NB4 (cell line): ENCODE data around the gene CST4.

ENCODE experiments used
- MYC ChIP-seq: IDR thresholded peaks from 2 replicates; pipeline ENCODE4 v1.6.1; 2011; ENCODE audit warnings: low read depth, low read length
- POLR2A ChIP-seq: IDR thresholded peaks from 2 replicates; pipeline ENCODE4 v1.6.1; 2011; ENCODE audit warnings: mild to moderate bottlenecking; ENCODE audit not compliant: insufficient read length; ENCODE audit errors: extremely low read depth
- TF ChIP-seq, protein P1 (sequence below): IDR thresholded peaks from one replicate; pipeline ENCODE4 v1.5.1; 2012; ENCODE audit warnings: low read depth, low read length

- TF ChIP-seq, protein P1, sequence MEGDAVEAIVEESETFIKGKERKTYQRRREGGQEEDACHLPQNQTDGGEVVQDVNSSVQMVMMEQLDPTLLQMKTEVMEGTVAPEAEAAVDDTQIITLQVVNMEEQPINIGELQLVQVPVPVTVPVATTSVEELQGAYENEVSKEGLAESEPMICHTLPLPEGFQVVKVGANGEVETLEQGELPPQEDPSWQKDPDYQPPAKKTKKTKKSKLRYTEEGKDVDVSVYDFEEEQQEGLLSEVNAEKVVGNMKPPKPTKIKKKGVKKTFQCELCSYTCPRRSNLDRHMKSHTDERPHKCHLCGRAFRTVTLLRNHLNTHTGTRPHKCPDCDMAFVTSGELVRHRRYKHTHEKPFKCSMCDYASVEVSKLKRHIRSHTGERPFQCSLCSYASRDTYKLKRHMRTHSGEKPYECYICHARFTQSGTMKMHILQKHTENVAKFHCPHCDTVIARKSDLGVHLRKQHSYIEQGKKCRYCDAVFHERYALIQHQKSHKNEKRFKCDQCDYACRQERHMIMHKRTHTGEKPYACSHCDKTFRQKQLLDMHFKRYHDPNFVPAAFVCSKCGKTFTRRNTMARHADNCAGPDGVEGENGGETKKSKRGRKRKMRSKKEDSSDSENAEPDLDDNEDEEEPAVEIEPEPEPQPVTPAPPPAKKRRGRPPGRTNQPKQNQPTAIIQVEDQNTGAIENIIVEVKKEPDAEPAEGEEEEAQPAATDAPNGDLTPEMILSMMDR: no peak
- no peak for TF ChIP-seq MYC
- no peak for TF ChIP-seq POLR2A
Observed at GRCh38 chr20:23649830-23650417, 38.9 kb downstream of the CST4 start.
